TTC549 (cell line): ENCODE measurements around the gene SPAG16.
"Not testable (repeated sequence)": the region's sequence is repeated elsewhere in the genome, so short reads cannot be mapped to it uniquely, and the experiment has no call there.

Experiments used
- FAIRE-seq: peaks from 2 replicates; lab custom pipeline; 2012; peaks lifted over from hg19 to GRCh38; lab: Jason Lieb, UNC

Gene SPAG16

GRCh38 chr2:213274143-213274542 lies 10.1 kb upstream of the SPAG16 start:
- no peak for FAIRE-seq

- no peak for FAIRE-seq
These were observed 9.0 kb upstream of the SPAG16 start for GRCh38 chr2:213275265-213275664.

- FAIRE-seq = not testable (repeated sequence)
These were observed 7.1 kb upstream of the SPAG16 start for GRCh38 chr2:213277134-213277533.

- FAIRE-seq = no peak
These were observed 5.1 kb upstream of the SPAG16 start for GRCh38 chr2:213279116-213279620.

GRCh38 chr2:213279971-213280370 lies 4.3 kb upstream of the SPAG16 start:
- no peak for FAIRE-seq

GRCh38 chr2:213281156-213281555 lies 3.1 kb upstream of the SPAG16 start:
- no peak for FAIRE-seq

- FAIRE-seq = no peak
These were observed 1.1 kb downstream of the SPAG16 start for GRCh38 chr2:213285404-213285803.

GRCh38 chr2:213286161-213286560 lies 1.9 kb downstream of the SPAG16 start:
- FAIRE-seq = no peak

- no peak for FAIRE-seq
These were observed 4.8 kb downstream of the SPAG16 start for GRCh38 chr2:213288913-213289700.

DNA sequence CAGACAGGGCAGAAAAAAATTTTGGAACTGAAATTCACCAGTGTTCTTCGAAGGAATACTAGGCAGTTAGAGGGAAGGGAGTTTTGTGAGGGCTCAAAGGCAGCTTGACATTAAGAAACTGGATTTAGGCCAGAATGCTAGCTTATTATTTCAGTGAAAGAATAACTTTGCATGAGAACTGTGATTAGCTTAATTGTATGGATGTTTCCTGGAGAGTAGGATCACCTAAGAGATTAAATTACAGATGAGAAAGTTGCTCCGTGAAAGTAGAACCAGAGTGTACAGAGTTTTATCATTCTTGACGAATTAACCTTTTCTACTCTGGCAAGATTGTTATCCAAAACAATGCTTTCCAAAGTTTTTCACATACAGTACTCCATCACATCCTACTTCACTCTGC lies 6.2 kb downstream of the SPAG16 start:
- no peak for FAIRE-seq

DNA sequence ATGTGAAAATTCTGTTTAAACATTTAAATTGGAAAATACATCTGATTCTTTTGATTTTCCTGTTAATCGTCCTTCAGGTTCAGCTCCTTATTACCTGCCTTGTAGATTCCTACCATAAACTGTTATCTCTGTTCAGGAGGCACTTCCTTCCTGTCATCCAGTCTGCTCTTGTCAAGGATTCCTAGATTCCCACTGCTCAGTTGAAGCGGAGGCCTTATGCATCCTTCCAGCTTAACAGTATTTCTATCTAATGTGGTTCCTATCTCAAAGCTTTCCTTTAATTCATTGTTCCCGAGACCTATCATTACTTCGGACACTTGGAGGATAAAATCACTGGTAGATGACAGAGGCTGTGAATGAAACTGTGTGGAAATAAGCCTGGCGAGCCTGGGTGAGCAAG lies 12.0 kb downstream of the SPAG16 start:
- no peak for FAIRE-seq

DNA sequence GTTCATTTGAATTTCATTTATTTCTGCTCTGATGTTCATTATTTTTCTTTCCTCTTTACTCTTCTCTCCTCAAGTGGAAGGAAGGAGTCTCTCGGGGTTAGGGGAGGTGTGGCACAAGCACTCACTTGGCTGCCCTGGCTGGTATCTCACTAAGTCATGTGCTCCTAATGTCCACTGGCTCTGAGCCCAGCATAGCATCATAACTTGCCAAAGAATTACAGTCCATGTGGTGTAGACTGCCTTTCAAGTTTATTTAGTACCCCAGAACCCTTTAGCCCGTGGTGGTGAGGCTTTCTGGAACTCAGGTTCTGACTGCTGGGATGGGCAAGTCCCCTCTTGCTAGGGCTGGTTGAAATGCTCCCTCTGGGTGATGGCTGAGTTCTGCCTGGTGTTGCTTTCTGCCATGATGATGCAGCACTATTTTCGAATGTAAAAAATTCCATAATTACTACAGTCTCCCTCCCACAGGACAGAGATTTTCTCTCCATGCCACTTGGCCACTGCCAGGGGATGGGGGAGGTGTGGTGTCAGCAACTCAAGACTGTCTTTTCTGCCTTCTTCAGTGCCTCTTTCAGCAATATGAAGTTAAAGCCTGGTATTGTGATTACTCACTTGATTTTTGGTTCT lies 22.2 kb downstream of the SPAG16 start:
- FAIRE-seq = no peak

DNA sequence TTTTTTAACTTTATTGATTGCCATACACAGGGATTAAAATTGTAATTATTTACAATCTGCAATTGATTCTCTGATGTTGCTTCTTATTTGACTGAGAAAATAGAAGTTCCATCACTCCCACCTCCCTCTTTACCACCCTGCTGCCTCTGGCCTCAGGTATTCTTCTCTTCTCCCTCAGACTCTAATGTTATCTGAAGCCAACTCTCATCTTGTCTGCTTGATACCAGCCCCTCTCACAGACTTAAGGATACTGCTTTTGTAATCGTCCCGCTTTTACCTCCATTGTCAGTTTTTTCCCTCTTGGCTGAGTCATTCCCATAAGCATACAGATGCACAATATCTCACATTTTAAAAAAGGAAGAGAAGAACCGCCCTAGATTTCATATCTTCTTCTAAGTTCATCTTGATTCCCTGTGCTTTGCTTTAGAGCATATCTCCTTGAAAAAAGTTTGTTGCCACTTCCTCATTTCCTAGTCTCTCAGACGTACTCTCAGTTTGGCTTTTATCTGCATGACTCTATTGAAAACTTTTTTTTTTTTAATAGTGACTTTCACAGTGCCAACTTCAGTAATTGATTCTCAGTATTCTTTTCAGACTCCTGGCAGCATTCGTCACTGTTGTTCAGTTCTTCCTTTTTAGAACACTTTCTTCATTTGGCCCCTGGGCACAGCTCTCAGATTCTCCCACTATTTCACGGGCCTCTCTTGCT lies 31.1 kb downstream of the SPAG16 start:
- no peak for FAIRE-seq

DNA sequence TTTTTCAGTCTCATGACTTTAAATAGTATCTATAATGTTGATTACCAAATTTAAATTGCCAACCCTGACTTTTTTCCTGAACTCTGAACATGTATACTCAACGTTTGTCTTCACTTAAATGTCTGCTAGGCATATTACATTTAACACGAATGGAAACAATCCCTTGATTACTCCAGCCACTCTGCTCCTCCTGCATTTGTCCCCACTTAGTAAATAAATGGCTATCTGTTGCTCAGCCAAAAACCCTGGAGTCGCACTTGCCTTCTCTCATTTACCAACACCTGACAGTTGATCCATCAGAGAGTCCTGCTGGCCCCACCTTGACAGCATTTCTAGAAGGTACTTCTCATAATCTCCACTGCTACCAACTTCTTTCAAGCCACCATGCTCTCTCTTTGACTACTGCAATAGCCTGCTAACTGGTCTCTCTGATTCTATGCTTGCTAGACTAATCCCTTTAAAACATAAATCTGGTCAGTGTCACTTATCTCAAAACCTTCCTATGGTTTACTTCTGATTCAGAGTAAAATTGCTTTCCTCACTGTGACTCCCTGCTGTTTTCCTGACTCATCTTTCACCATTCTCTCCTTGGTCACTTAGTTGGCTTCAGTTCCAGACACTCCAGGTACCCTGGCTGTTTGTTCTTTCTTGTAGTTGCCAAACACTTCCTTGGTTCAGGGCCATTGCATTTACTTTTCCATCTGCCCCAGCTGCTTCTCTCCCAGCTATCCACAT lies 31.9 kb downstream of the SPAG16 start:
- FAIRE-seq = no peak

DNA sequence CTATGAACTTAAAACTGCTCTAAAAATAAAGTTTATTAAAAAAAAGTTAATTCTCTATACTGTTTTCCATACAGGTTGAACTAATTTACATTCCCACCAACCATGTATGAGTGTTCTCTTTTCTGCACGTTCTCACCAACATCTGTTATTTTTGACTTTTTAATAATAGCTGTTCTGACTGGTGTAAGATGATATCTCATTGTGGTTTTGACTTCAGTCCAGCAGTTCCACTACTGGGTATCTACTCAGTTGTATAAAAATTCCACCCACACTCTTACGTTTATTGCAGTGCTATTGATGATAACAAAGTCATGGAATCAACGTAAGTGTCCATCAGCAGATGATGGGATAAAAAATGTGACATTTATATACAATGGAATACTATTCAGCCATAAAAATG lies 33.7 kb downstream of the SPAG16 start:
- FAIRE-seq = no peak

DNA sequence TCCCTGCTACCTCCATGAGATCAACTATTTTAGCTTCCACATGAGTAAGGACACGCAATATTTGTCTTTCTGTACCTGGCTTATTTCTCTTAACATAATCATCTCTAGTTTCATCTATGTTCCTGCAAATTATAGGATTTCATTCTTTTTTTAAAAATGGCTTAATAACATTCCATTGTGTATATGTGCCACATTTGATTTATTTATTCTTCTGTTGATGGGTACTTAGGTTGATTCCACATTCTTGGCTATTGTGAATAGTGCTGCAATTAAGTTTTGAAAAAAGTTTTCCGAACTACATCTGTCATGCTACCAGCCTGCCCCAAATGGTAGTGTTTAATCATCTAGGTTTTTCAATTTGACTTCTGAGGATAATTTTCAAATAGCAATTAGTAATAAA lies 36.3 kb downstream of the SPAG16 start:
- FAIRE-seq = no peak

DNA sequence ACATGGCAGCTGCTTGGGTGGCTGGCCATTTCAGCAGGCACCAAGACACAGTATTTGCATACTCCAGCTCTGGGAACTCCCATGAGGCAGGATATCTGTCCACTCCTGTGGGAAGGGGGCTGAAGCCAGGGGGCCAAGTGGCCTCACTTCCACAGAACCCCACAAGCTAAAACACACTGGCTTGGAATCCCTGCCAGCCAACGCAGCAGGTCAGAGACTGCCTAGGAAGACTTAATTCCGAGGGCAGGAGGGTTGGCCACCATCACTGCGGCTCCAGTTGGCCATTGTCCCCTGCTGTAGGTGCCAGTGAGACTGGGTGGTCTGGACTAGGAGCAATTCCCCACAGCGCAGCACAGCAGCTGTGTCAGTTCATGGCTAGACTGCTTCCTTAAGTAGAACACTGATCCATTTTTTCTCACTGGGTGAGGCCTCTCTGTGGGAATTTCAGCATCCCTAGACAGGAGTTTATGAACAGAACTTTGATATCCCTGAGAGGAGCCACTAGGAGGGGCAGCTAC lies 52.0 kb downstream of the SPAG16 start:
- FAIRE-seq = no peak

- no peak for FAIRE-seq
These were observed 69.2 kb downstream of the SPAG16 start for GRCh38 chr2:213353419-213353818.

DNA sequence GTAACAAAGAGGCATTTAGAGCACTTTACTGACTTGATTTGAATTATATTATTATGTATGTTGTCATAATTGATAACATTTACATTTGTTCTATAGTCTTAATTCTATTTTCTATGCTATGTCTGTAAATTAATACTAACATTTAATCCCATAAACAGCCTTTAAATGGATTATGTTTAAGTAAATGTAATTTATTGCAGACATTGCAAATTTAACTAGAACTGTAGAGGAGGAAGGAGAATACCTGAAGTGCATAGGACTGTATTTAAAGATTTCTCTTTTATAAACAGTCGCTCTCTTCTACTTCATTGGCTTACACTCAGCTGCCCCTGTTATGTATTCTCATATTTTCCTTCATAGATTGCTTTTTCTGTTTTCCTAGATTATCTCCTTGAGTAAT lies 92.4 kb downstream of the SPAG16 start:
- FAIRE-seq = peak; percentile 20

- FAIRE-seq = not testable (repeated sequence)
These were observed 122.8 kb downstream of the SPAG16 start for GRCh38 chr2:213407027-213407426.

- FAIRE-seq = not testable (repeated sequence)
These were observed 124.3 kb downstream of the SPAG16 start for GRCh38 chr2:213408426-213409070.

DNA sequence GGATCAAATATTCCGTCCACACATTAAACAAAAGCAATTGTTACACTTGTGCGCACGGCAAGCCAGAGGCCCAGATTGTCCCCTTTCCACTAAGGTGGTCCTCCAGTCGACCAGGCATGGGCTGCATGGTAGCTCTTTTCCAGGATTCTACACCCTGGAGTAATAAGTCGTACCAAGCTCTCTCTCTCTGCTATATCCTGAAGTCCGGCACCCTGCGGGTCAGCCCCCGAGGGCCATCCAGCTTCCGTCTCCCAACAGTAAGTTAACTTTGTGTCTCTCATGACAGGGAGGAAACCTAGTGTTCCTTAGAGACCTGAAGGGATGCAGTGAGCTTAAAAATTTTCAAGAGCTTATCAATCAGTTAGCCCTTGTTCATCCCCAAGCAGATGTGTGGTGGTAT lies 126.4 kb downstream of the SPAG16 start:
- FAIRE-seq = not testable (repeated sequence)
